HEK293 (cell line): ENCODE measurements around the gene SLC38A7.

Experiments
- CTCF ChIP-seq: fragments of 450-650 bp; formaldehyde crosslinking; IDR thresholded peaks from 2 replicates; pipeline ENCODE4 v1.5.1; 2016; ENCODE audit warnings: missing biosample characterization, missing genetic modification characterization
- ZNF23 ChIP-seq: fragments of 450-650 bp; formaldehyde crosslinking; IDR thresholded peaks from 2 replicates; pipeline ENCODE4 v1.5.1; 2016; ENCODE audit warnings: missing biosample characterization, missing genetic modification characterization, borderline replicate concordance
- ZNF350 ChIP-seq: fragments of 450-650 bp; formaldehyde crosslinking; IDR thresholded peaks from 2 replicates; pipeline ENCODE4 v1.5.0; 2017; ENCODE audit warnings: missing biosample characterization, mild to moderate bottlenecking, missing genetic modification characterization
- ZNF518A ChIP-seq: fragments of 450-650 bp; formaldehyde crosslinking; conservative IDR thresholded peaks from 2 replicates; pipeline ENCODE4 v1.5.1; 2016; ENCODE audit warnings: low read depth, missing biosample characterization, missing genetic modification characterization
- ZNF555 ChIP-seq: fragments of 450-650 bp; formaldehyde crosslinking; conservative IDR thresholded peaks from 2 replicates; pipeline ENCODE4 v1.5.1; 2017; ENCODE audit warnings: missing biosample characterization, mild to moderate bottlenecking, missing genetic modification characterization, inconsistent platforms
- ZNF639 ChIP-seq: fragments of 450-650 bp; formaldehyde crosslinking; IDR thresholded peaks from 2 replicates; pipeline ENCODE4 v1.5.1; 2016; ENCODE audit warnings: missing biosample characterization, missing genetic modification characterization
- ZNF707 ChIP-seq: fragments of 450-650 bp; formaldehyde crosslinking; IDR thresholded peaks from 2 replicates; pipeline ENCODE4 v1.5.1; 2016; ENCODE audit warnings: missing biosample characterization, missing genetic modification characterization

GRCh38 chr16:58639230-58639629, 45.3 kb downstream of the SLC38A7 start:
- TF ChIP-seq ZNF350 (tag by site-specific recombination) (no peak), CTCF (tag by site-specific recombination) (no peak), ZNF555 (no peak), ZNF518A (tag by site-specific recombination) (no peak), ZNF23 (tag by site-specific recombination) (no peak), ZNF707 (tag by site-specific recombination) (no peak), ZNF639 (no peak)
